Choroid plexus epithelial cell (primary cell): ENCODE results near the gene TMEM169.

Experiments used
- DNase-seq: peaks from one replicate; pipeline ENCODE4 v3.0.0-alpha.2; 2010; ENCODE audit warnings: low read depth
- H3K4me3 ChIP-seq: 2 replicates; pipeline ENCODE4 v1.5.1; 2011; ENCODE audit warnings: low read depth, mild to moderate bottlenecking, control low read depth, low read length, moderate library complexity
- CTCF ChIP-seq: conservative IDR thresholded peaks from 2 replicates; pipeline ENCODE4 v1.5.1; 2011; ENCODE audit warnings: low read depth, mild to moderate bottlenecking, control low read depth, inconsistent platforms, low read length, moderate library complexity

TMEM169 gene

DNA sequence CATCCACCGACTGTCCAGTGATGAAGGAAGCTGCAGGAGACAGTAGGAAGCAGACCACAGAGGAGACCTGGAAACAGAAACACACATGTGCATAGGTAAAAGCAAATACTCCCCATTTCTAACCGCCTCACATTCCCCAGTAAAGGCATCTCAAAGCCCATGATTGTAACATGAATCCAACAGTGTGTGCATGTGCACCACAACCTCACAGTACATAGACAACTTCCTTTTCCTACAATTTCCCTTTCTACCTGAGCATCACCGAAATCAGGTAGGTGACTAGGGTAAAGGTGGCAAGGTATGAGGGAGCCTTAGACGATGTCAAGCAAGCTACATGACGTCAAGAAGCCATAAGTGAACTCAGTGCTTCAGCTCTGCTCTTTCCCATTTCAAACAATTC, 37.8 kb upstream of the TMEM169 start:
- DNase-seq = no peak
- H3K4me3 ChIP-seq = no peak overlapping the region
- TF ChIP-seq CTCF = no peak

- TF ChIP-seq CTCF = no peak
- no peak overlapping the region for H3K4me3 ChIP-seq
- DNase-seq = no peak
Observed at GRCh38 chr2:216044883-216045486, 36.7 kb upstream of the TMEM169 start.

GRCh38 chr2:216047397-216047796, 34.3 kb upstream of the TMEM169 start:
- no peak for TF ChIP-seq CTCF
- no peak for DNase-seq
- no peak overlapping the region for H3K4me3 ChIP-seq

DNA sequence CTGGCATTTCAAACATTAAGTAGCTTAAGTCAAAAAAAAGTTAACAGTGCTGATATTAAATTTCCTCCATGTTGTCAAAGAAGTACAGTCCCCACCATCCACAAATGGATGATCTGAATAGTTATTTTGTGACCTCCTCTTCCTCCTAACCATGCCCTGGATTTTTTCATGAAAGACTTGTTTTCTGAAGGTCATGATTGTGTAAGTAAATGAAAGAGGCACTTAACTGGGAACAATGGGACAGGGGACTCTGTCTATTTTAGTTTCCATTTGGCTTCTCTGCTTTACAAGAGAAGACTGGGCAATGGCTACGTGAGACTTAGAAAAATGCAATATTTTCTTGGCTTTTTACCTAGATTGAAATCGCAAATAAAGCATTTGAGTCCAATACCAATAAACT, 32.3 kb upstream of the TMEM169 start:
- DNase-seq = no peak
- H3K4me3 ChIP-seq = no peak overlapping the region
- no peak for TF ChIP-seq CTCF

DNA sequence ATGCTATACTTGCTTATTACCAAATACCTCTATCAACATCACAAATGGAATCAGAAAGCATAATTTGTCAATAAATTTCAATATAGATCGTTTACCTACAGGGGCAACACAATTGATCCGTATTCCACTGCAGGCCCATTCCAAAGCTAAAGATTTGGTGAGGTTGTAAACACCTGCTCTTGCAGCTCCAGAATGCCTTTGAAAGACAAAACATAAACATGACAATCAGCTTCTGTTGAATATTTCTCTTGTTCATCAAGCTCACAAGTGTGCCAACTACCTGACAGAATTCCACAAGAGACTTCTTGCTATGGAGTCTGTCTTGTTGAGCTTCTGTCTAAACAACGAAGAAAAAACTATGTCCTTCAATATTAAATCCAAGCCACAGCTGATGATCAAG, 30.4 kb upstream of the TMEM169 start:
- no peak for TF ChIP-seq CTCF
- no peak overlapping the region for H3K4me3 ChIP-seq

DNA sequence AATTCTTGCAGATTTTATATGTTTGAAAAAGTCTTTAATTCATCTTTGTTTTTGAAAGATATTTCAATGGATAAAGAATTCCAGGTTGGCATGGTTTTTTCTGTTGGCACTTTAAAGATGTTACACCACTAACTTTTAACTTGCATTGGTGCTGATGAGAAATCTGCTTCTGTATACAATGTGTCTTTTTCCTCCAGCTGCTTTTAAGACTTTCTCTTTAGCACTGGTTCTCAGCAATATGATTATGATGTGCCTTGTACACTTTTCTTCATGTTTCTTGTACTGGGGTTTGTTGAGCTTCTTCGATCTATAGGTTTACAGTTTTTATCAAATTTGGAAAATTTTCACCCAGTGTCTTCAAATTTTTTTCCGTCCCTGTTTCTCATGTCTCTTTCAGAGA, 29.3 kb upstream of the TMEM169 start:
- TF ChIP-seq CTCF = no peak
- no peak overlapping the region for H3K4me3 ChIP-seq
- no peak for DNase-seq

More for the DNA sequence above, 30.4 kb upstream of the TMEM169 start:
- no peak for DNase-seq

GRCh38 chr2:216055680-216056079, 26.0 kb upstream of the TMEM169 start:
- no peak for TF ChIP-seq CTCF
- DNase-seq = no peak
- no peak overlapping the region for H3K4me3 ChIP-seq
